Activated CD8-positive, alpha-beta memory T cell treated with anti-CD3 and anti-CD28 coated beads, Interleukin-2, amount 50 U/mL, for 48 hours (primary cell): ENCODE measurements around the gene SLIT1.

Experiments
- DNase-seq: peaks from one replicate; pipeline ENCODE4 v3.0.0-alpha.2; 2020

The SLIT1 gene

GRCh38 chr10:97169911-97170693, 15.7 kb downstream of the SLIT1 start:
- no peak for DNase-seq

GRCh38 chr10:97169063-97169462, 16.7 kb downstream of the SLIT1 start:
- DNase-seq, result no peak

- DNase-seq, result no peak
Observed at GRCh38 chr10:97168645-97169044, 17.1 kb downstream of the SLIT1 start.

GRCh38 chr10:97165499-97165898, 20.3 kb downstream of the SLIT1 start:
- DNase-seq, result no peak

GRCh38 chr10:97163781-97164501, 21.8 kb downstream of the SLIT1 start:
- DNase-seq, result no peak

- DNase-seq, result no peak
Observed at GRCh38 chr10:97163181-97163580, 22.6 kb downstream of the SLIT1 start.

GRCh38 chr10:97159646-97160305, 26.0 kb downstream of the SLIT1 start:
- no peak for DNase-seq

- DNase-seq, result no peak
Observed at GRCh38 chr10:97157578-97158095, 28.1 kb downstream of the SLIT1 start.

- no peak for DNase-seq
Observed at GRCh38 chr10:97154781-97155180, 31.0 kb downstream of the SLIT1 start.

GRCh38 chr10:97154162-97154561, 31.6 kb downstream of the SLIT1 start:
- DNase-seq, result no peak

GRCh38 chr10:97153270-97153850, 32.4 kb downstream of the SLIT1 start:
- DNase-seq, result no peak

GRCh38 chr10:97151307-97151914, 34.3 kb downstream of the SLIT1 start:
- DNase-seq, result no peak

- DNase-seq, result no peak
Observed at GRCh38 chr10:97150616-97151015, 35.1 kb downstream of the SLIT1 start.

GRCh38 chr10:97150013-97150595, 35.7 kb downstream of the SLIT1 start:
- DNase-seq, result no peak

GRCh38 chr10:97149079-97149531, 36.7 kb downstream of the SLIT1 start:
- DNase-seq, result no peak

GRCh38 chr10:97144297-97144696, 41.5 kb downstream of the SLIT1 start:
- DNase-seq, result no peak

- no peak for DNase-seq
Observed at GRCh38 chr10:97142834-97143233, 42.9 kb downstream of the SLIT1 start.

- no peak for DNase-seq
Observed at GRCh38 chr10:97140902-97141745, 44.6 kb downstream of the SLIT1 start.

GRCh38 chr10:97140049-97140846, 45.5 kb downstream of the SLIT1 start:
- no peak for DNase-seq

- no peak for DNase-seq
Observed at GRCh38 chr10:97139651-97140048, 46.1 kb downstream of the SLIT1 start.
